Lung (tissue), 12 donors: ENCODE data around the gene GTPBP2. TPM values are rescaled to one million over a fixed set of nuclear protein-coding genes. Genes with fewer than 3 reads are reported as not detected.

Experiments used
- ATAC-seq: fragments of 200-7000 bp; cut with Tn5 transposase; one replicate; pipeline ENCODE4 v1.9.1; 2020; ENCODE audit warnings: moderate number of reproducible peaks; ENCODE audit not compliant: insufficient read depth, low FRiP score
- DNase-seq, 3 donors: peaks; one replicate each; pipeline ENCODE4 v3.0.0-alpha.2; 2013 to 2017
- H3K27ac ChIP-seq, 2 donors: one replicate each; pipeline ENCODE4 v1.5.1; 2013; ENCODE audit warnings: mild to moderate bottlenecking in 2 of 2, moderate library complexity in 2 of 2, control low read depth in 1 of 2, inconsistent platforms in 1 of 2, low read depth in 1 of 2, low read length in 1 of 2
- H3K27me3 ChIP-seq, 3 donors: one replicate each; pipeline ENCODE4 v1.5.1; 2013; ENCODE audit warnings: low read length in 2 of 3; ENCODE audit not compliant: control insufficient read depth in 3 of 3, insufficient read depth in 3 of 3
- H3K36me3 ChIP-seq, 4 donors: one replicate each; pipeline ENCODE4 v1.5.1; 2013; ENCODE audit warnings: low read length in 4 of 4, mild to moderate bottlenecking in 1 of 4, moderate library complexity in 1 of 4; ENCODE audit not compliant: control insufficient read depth in 4 of 4, insufficient read depth in 4 of 4
- H3K4me1 ChIP-seq, 5 donors: one replicate each; pipeline ENCODE4 v1.5.1; 2013; ENCODE audit warnings: low read length in 5 of 5, mild to moderate bottlenecking in 2 of 5, moderate library complexity in 1 of 5; ENCODE audit not compliant: control insufficient read depth in 5 of 5, insufficient read depth in 5 of 5
- H3K4me3 ChIP-seq: one replicate; pipeline ENCODE4 v1.5.1; 2013; ENCODE audit warnings: mild to moderate bottlenecking, control low read depth, moderate library complexity
- H3K9ac ChIP-seq, 2 donors: one replicate each; pipeline ENCODE4 v1.5.1; 2013; ENCODE audit warnings: low read length in 2 of 2, control low read depth in 1 of 2; ENCODE audit not compliant: insufficient read depth in 1 of 2
- H3K9me3 ChIP-seq, 4 donors: one replicate each; pipeline ENCODE4 v1.5.1; 2013; ENCODE audit warnings: low read length in 3 of 4, mild to moderate bottlenecking in 1 of 4, moderate library complexity in 1 of 4; ENCODE audit not compliant: control insufficient read depth in 4 of 4, insufficient read depth in 3 of 4
- CTCF ChIP-seq: IDR thresholded peaks from 2 replicates; pipeline ENCODE4 v1.5.1; 2012; ENCODE audit warnings: mild to moderate bottlenecking; ENCODE audit errors: control extremely low read depth, extremely low read depth
- WGBS, 2 donors: extraction: QIAGEN DNeasy Blood & Tissue Kit; methylation state at CpG; one replicate each; pipeline ENCODE4 v1.1.7; 2013; 5-methylcytosine and 5-hydroxymethylcytosine counted together
- polyA plus RNA-seq, 2 donors: library from polyadenylated mRNA; stranded (reverse); fragments of 200-250 nt; gene quantifications; one replicate each; pipeline ENCODE4 v1.2.1, GENCODE V29; 2013
- total RNA-seq, 2 donors: library from RNA; depleted of rRNA in 1 of 2; stranded (reverse); fragments of >200 nt in 1 of 2; gene quantifications; one replicate each; pipeline ENCODE4 v1.2.1, GENCODE V29; 2014 to 2021
- donor health status: control.
- donor health status: control.
- donor health status: Bipolar disorder and iron deficiency.
- donor health status: healthy.
- donor health status: DM: yes; HTN: yes; CAD: no.

The GTPBP2 gene
- total and polyA plus RNA-seq, 4 donors = 49.9 to 78.4 (median 60.8) TPM

GRCh38 chr6:43623880-43624785 is 4.9 kb downstream of the GTPBP2 start:
- WGBS, 2 donors = 91 to 93% methylated on average over 12 of the region's 12 CpGs
- no peaks in the 10 kb centered on the region for H3K9me3 ChIP-seq
- no peak overlapping the region for H3K27ac ChIP-seq
- peaks cover 30 to 51% (median 47%) of the 10 kb centered on the region in 4 donors for H3K36me3 ChIP-seq
- peaks cover 3 to 14% (median 5%) of the 10 kb centered on the region in 5 donors for H3K4me1 ChIP-seq
- no peak for TF ChIP-seq CTCF
- H3K4me3 ChIP-seq = no peak overlapping the region
- no peak for DNase-seq
- no peaks in the 10 kb centered on the region for H3K27me3 ChIP-seq
- ATAC-seq = no peak
- H3K9ac ChIP-seq = no peak overlapping the region

GRCh38 chr6:43622541-43622940 is 6.5 kb downstream of the GTPBP2 start:
- no peak overlapping the region for H3K27ac ChIP-seq
- peaks cover 2 to 9% (median 3%) of the 10 kb centered on the region in 5 donors for H3K4me1 ChIP-seq
- H3K4me3 ChIP-seq = no peak overlapping the region
- 97 to 98% methylated on average over 10 of the region's 10 CpGs for WGBS, 2 donors
- H3K27me3 ChIP-seq = no peaks in the 10 kb centered on the region
- no peaks in the 10 kb centered on the region for H3K9me3 ChIP-seq
- TF ChIP-seq CTCF = no peak
- ATAC-seq = no peak
- no peak overlapping the region for H3K9ac ChIP-seq
- DNase-seq = no peak
- H3K36me3 ChIP-seq = peaks cover 30 to 51% (median 46%) of the 10 kb centered on the region in 4 donors

GRCh38 chr6:43621836-43622180 is 7.3 kb downstream of the GTPBP2 start:
- no peak for TF ChIP-seq CTCF
- H3K36me3 ChIP-seq = peaks cover 30 to 51% (median 46%) of the 10 kb centered on the region in 4 donors
- no peak overlapping the region for H3K4me3 ChIP-seq
- no peak overlapping the region for H3K9ac ChIP-seq
- no peak overlapping the region for H3K27ac ChIP-seq
- no peak for DNase-seq
- peaks cover 0 to 1% (median 0%) of the 10 kb centered on the region in 5 donors for H3K4me1 ChIP-seq
- WGBS, 2 donors = 93 to 95% methylated on average over 10 of the region's 10 CpGs
- no peaks in the 10 kb centered on the region for H3K27me3 ChIP-seq
- H3K9me3 ChIP-seq = no peaks in the 10 kb centered on the region
- no peak for ATAC-seq
